NB4 (cell line): ENCODE results near the gene MCTP1.

Source experiments
- DNase-seq: peaks from one replicate; pipeline ENCODE4 v3.0.0; 2010; ENCODE audit warnings: low read depth
- H3K4me3 ChIP-seq: one replicate; pipeline ENCODE4 v1.5.1; 2011; ENCODE audit warnings: mild to moderate bottlenecking, low read depth, low read length, moderate library complexity
- MYC ChIP-seq: IDR thresholded peaks from 2 replicates; pipeline ENCODE4 v1.6.1; 2011; ENCODE audit warnings: low read depth, low read length
- POLR2A ChIP-seq: IDR thresholded peaks from 2 replicates; pipeline ENCODE4 v1.6.1; 2011; ENCODE audit warnings: mild to moderate bottlenecking; ENCODE audit not compliant: insufficient read length; ENCODE audit errors: extremely low read depth
- TF ChIP-seq, protein P1 (sequence below): IDR thresholded peaks from one replicate; pipeline ENCODE4 v1.5.1; 2012; ENCODE audit warnings: low read depth, low read length
- TF ChIP-seq, protein P2 (sequence below): IDR thresholded peaks from 2 replicates; pipeline ENCODE4 v1.6.1; 2011; ENCODE audit warnings: low read depth, low read length

The MCTP1 gene

DNA sequence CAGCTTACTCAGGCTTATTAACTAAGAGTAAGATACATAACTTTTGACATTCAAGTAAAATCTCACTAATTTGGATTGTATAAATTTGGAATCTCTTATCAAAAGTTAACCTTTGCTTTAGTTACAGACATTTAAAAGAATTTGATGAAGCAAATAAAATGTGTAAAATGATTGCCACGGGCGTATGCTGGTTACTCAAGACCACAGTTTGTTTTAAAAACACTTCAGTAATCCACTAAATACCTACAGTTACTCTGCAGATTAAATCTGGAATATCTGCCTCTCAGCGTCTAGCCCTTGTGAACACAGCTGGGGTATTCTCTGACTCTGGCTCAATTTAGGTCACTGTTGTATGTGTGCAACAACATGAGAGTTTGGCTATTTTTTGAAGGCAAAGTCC, 143.8 kb downstream of the MCTP1 start:
- H3K4me3 ChIP-seq = no peak overlapping the region
- no peak for TF ChIP-seq MYC
- TF ChIP-seq, protein P1, sequence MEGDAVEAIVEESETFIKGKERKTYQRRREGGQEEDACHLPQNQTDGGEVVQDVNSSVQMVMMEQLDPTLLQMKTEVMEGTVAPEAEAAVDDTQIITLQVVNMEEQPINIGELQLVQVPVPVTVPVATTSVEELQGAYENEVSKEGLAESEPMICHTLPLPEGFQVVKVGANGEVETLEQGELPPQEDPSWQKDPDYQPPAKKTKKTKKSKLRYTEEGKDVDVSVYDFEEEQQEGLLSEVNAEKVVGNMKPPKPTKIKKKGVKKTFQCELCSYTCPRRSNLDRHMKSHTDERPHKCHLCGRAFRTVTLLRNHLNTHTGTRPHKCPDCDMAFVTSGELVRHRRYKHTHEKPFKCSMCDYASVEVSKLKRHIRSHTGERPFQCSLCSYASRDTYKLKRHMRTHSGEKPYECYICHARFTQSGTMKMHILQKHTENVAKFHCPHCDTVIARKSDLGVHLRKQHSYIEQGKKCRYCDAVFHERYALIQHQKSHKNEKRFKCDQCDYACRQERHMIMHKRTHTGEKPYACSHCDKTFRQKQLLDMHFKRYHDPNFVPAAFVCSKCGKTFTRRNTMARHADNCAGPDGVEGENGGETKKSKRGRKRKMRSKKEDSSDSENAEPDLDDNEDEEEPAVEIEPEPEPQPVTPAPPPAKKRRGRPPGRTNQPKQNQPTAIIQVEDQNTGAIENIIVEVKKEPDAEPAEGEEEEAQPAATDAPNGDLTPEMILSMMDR = no peak
- TF ChIP-seq POLR2A = no peak
- TF ChIP-seq, protein P2, sequence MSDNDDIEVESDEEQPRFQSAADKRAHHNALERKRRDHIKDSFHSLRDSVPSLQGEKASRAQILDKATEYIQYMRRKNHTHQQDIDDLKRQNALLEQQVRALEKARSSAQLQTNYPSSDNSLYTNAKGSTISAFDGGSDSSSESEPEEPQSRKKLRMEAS = no peak
- no peak for DNase-seq

DNA sequence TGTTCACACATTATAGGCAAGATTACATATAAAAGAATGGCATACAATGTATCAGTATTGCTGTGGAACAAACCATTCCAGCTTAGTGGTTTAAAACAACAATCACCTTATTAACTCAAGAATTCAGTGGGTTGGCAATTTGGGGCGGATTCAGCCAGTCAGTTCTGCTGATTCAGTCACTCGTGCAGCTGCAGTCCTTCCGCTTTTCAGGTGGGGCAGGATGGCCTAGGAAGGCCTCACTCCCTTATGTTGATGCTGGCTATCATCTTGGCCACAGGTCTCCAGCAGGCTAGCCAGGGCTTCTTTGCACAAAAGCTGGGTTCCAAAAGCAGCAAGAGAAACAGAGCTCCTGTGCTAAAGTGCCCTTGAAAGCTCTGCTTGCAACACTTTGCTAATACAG, 150.6 kb downstream of the MCTP1 start:
- no peak overlapping the region for H3K4me3 ChIP-seq
- no peak for DNase-seq
- TF ChIP-seq, protein P1 = no peak
- TF ChIP-seq, protein P2 = no peak
- no peak for TF ChIP-seq POLR2A
- TF ChIP-seq MYC = no peak

DNA sequence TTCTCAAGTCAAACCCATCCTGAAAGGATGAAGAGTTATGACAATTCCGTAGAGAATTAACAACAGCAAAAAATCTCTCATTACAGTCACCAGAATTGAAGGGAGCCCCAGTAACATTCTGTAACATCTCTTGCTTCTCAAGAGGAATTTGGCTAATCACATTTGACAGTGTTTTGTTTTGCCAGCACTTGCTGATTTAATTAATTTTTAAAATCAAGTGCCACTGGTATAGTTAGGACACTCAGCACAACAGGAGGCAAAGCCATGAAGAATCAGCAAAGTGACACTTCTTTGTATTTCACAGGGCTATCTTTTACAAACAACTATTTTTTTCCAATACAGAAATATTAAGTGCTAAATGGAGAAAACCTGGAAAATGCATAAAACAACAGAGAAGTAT, 152.8 kb downstream of the MCTP1 start:
- no peak overlapping the region for H3K4me3 ChIP-seq
- TF ChIP-seq, protein P2 = no peak
- TF ChIP-seq, protein P1 = no peak
- TF ChIP-seq POLR2A = no peak
- TF ChIP-seq MYC = no peak
- DNase-seq = no peak

DNA sequence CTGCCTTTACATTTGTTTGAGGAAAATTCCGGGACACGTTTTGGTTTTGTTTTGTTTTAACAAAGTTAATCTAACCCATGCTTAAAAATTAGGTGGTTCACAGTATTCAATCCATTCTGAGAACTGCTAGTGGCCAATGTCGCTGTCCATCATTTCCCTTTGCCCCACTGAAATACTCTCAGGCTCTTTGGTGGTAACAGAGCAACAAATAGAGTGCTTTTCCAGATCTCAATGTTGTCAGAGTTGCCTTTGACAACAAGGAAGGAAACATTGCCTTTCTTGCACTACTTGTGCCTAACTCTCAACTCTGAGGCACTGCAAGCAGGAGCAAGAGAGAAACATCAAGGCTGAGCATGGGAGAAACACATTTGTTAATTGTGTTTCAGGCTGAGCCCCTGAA, 154.0 kb downstream of the MCTP1 start:
- H3K4me3 ChIP-seq = no peak overlapping the region
- TF ChIP-seq, protein P1 = no peak
- TF ChIP-seq MYC = no peak
- TF ChIP-seq, protein P2 = no peak
- no peak for TF ChIP-seq POLR2A
- DNase-seq = peak; percentile 3

DNA sequence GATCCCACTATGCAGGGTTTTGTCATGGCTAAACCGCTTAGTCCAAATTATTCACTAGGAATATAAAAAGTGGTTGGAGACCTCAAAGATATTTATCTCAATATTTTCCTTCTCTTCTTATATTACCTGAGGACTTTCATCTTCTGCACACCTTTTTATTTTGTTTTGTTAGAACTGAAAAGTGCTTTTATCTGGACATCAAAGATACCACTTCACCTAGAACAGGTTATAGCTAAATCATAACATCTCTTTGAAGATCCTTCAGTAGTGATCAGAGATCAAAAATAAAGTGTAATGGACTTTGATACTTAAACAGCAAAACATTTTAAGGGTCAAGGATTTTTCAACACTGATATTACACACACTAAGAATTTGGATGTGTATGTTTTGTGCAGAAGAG, 160.2 kb downstream of the MCTP1 start:
- H3K4me3 ChIP-seq = no peak overlapping the region
- DNase-seq = no peak
- TF ChIP-seq POLR2A (no peak), MYC (no peak)
- TF ChIP-seq, protein P1 = no peak
- TF ChIP-seq, protein P2 = no peak

DNA sequence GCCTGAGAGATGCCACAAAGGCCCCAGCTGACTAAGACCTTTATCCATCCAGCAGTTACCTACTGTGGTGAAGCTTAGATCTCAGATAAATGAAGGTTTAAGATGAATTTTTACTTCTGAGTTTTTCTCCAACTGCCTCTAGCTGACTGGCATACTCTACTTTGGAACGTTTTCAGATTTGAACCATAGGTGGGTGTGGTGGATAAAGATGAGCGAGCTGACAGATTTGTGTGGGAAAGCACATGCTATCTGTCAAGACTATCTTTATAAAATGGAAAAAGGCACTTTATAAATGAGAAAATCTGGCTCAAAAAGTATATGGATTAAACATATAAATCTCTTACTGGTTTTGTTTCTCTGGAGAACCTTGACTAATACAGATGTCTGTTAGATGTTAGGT, 160.8 kb downstream of the MCTP1 start:
- DNase-seq = no peak
- TF ChIP-seq, protein P1 = no peak
- TF ChIP-seq, protein P2 = no peak
- TF ChIP-seq MYC (no peak), POLR2A (no peak)
- H3K4me3 ChIP-seq = no peak overlapping the region
